Pancreas (tissue), 10 donors: Measurements from ENCODE around the gene CCDC159. TPM values are rescaled to one million over a fixed set of nuclear protein-coding genes. Genes with fewer than 3 reads are reported as not detected.
A peak's percentile ranks its signal among the peaks of the same experiment; 100 is the strongest.

Source experiments
- ATAC-seq, 4 donors: fragments of 200-7000 bp; cut with Tn5 transposase; one replicate each; pipeline versions ENCODE4 v1.8.0 to v1.9.1; 2020; ENCODE audit warnings: mild to moderate bottlenecking in 4 of 4, moderate library complexity in 4 of 4
- DNase-seq, 6 donors: peaks; one replicate each; pipeline ENCODE4 v3.0.0-alpha.2; 2020
- FAIRE-seq: peaks from 2 replicates; lab custom pipeline; 2012; peaks lifted over from hg19 to GRCh38; lab: Jason Lieb, UNC
- H3K27ac ChIP-seq, 4 donors: fragments of 200-600 bp; sonication (generic); 1 replicate in 3 of 4; 2 replicates in 1 of 4; pipeline versions ENCODE4 v1.5.0 to v1.8.0; 2020
- H3K27me3 ChIP-seq, 4 donors: fragments of 200-600 bp; one replicate each; pipeline ENCODE4 v1.8.0; 2021
- H3K36me3 ChIP-seq, 3 donors: fragments of 200-600 bp; sonication (generic) in 1 of 3; one replicate each; pipeline versions ENCODE4 v1.5.0 to v1.8.0; 2020 to 2021
- H3K4me1 ChIP-seq, 3 donors: fragments of 200-600 bp; one replicate each; pipeline ENCODE4 v1.8.0; 2021
- H3K4me3 ChIP-seq, 4 donors: fragments of 200-600 bp; sonication (generic) in 2 of 4; one replicate each; pipeline versions ENCODE4 v1.5.0 to v1.8.0; 2020 to 2021
- H3K9me3 ChIP-seq, 4 donors: fragments of 200-600 bp; one replicate each; pipeline ENCODE4 v1.8.0; 2021
- WGBS, 2 donors: extraction: QIAGEN DNeasy Blood & Tissue Kit; methylation state at CpG; one replicate each; pipeline ENCODE4 v1.1.7; 2013; 5-methylcytosine and 5-hydroxymethylcytosine counted together
- intact Hi-C, 3 donors: fragments of 100-400 bp; cut with DNase I; formaldehyde crosslinking; loops; one replicate each; pipeline versions ENCODE4 v1.11.1 to v1.14.2; 2022
- polyA plus RNA-seq, 2 donors: library from polyadenylated mRNA; stranded (reverse); fragments of 200-250 nt; gene quantifications; one replicate each; pipeline ENCODE4 v1.2.3, GENCODE V29; 2013
- total RNA-seq, 6 donors: library from RNA; stranded (reverse); fragmentation: NEBNext Ultra II Directional in 4 of 6; extraction: Animal tissue kit (Norgen Biotek cat#: 25700) in 4 of 6; gene quantifications; one replicate each; pipeline versions ENCODE4 v1.2.1 to v1.2.4, GENCODE V29; 2021 to 2023
- TF ChIP-seq, protein P1 (sequence below), 4 donors: fragments of 200-600 bp; sonication (generic) in 3 of 4; IDR thresholded peaks; one replicate each; pipeline versions ENCODE4 v1.5.0 to v1.8.0; 2021; ENCODE audit warnings: antibody characterized with exemption in 4 of 4
- donor health status: healthy with polysubstance abuse.
- donor health status: DM: no; HTN: no; CAD: no; lungs with moderate emphysema.
- donor health status: DM: no; HTN: no; CAD: no.
- donor health status: control.
- donor health status: control.
- donor health status: Bipolar disorder and iron deficiency.
- donor health status: DM: yes; HTN: yes; CAD: no.
- donor health status: DM: no; HTN: no; CAD: no.
- donor health status: DM: no; HTN: no; CAD: no.
- donor health status: DM: yes; HTN: yes; CAD: no.

Gene CCDC159
- 10 to 100 TPM; 11.6 to 21.1 (median 14.1) TPM for total RNA-seq
- polyA plus RNA-seq: 100 to 1,000 TPM in 1 of 2 donors, 10 to 100 TPM in 1; 86.6 to 106 TPM

DNA sequence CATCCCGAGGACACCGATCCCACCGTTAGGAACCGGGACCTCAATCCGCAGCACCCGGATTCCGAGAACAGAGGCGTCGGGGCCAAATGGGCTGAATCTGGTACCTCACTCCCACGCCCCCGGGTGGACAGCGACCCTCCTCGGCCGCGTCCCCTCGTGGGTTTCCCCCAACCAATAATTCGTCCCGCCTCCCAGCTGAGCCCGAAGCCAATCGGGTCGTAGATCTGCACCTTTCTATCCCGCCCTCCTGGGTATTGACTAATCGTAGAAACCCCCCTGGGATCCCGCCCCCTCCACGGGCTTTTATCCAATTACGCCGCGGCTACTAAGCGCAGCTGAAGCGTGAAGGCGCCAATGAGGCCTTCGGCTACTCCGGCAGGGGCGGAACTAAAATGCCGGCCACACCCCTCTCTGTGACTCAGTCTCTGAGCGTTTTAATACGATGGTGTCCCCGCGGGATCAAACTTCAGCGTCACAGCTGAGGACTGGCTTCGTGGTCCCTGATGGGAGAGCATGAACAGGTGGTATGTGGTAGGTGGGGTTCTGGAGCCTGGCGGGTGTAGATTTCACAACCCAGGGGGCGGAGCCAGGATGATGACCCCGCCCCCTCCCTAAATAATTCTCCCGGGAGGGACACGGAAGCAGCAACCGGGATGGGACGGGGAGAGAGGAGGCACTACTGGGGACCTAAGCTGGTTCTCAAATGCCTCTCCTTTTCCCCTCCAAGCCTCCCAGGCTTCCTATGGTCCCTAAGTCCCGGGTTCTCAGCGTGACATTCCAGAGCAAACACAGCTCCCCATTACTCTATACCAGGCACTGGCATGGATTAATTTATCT is at the start of gene CCDC159, which contains the start of gene TMEM205:
Gene CCDC159, plus strand, starts transcription at position 416 of the 837 bp plus-strand sequence. Its CDS starts 88 bp downstream, at position 504.
Gene TMEM205, minus strand, starts transcription at position 165 of the 837 bp plus-strand sequence. CDS start 649 bp downstream, outside the sequence.
- Histone ChIP-seq H3K27ac (peak within 1 kb of the TSS; percentile 63 to 87 (median 74)), H3K4me3 (peak within 1 kb of the TSS; percentile 51 to 71 (median 66)), H3K9me3 (no peaks in the 10 kb centered on the region), H3K36me3 (no peaks in the 10 kb centered on the region), H3K4me1 (peaks cover 0 to 20% (median 9%) of the 10 kb centered on the region in 3 donors), H3K27me3 (no peaks in the 10 kb centered on the region)
- TF ChIP-seq, protein P1, sequence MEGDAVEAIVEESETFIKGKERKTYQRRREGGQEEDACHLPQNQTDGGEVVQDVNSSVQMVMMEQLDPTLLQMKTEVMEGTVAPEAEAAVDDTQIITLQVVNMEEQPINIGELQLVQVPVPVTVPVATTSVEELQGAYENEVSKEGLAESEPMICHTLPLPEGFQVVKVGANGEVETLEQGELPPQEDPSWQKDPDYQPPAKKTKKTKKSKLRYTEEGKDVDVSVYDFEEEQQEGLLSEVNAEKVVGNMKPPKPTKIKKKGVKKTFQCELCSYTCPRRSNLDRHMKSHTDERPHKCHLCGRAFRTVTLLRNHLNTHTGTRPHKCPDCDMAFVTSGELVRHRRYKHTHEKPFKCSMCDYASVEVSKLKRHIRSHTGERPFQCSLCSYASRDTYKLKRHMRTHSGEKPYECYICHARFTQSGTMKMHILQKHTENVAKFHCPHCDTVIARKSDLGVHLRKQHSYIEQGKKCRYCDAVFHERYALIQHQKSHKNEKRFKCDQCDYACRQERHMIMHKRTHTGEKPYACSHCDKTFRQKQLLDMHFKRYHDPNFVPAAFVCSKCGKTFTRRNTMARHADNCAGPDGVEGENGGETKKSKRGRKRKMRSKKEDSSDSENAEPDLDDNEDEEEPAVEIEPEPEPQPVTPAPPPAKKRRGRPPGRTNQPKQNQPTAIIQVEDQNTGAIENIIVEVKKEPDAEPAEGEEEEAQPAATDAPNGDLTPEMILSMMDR (IDR thresholded peaks at IDR 0.05): no peak
- intact Hi-C loops: no loop called here
- FAIRE-seq: peak; percentile 98
- 0 to 1% methylated on average over 50 of the region's 50 CpGs for WGBS, 2 donors
- peak; percentile 86 to 92 (median 90) for ATAC-seq
- peak; percentile 94 to 100 (median 99) for DNase-seq

- intact Hi-C loops: loop anchor here (10.0 kb wide), 2 partner anchors 145 to 185 kb away; partner anchors contain the start of gene ELAVL3 (in 1 of the 3)
- Histone ChIP-seq H3K27me3 (no peaks in the 10 kb centered on the region), H3K4me3 (no peak overlapping the region), H3K27ac (no peak overlapping the region), H3K36me3 (no peaks in the 10 kb centered on the region), H3K4me1 (no peaks in the 10 kb centered on the region), H3K9me3 (no peaks in the 10 kb centered on the region)
- FAIRE-seq (no peak), DNase-seq (no peak), ATAC-seq (no peak)
- whole genome bisulfite sequencing, 2 donors: 73 to 76% methylated on average over 8 of the region's 8 CpGs
- TF ChIP-seq, protein P1 (IDR thresholded peaks at IDR 0.05): no peak
These were observed 46.1 kb upstream of the CCDC159 start for GRCh38 chr19:11299946-11300810.

DNA sequence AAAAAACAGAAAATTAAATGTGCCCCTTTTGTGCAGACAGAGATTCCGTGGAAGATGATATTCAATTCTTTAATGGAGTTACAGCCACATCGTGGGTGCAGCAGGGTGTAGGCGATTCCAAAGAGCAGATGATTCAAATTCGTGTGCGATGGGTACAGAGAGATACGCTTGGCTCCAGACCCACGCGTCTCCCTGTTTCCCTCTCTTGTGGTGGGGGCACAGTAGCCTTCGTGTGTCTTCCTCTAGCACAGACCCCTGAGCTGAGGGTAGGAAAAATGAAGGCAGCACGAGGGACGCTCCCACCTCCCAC is 45.6 kb upstream of the CCDC159 start:
- intact Hi-C loops: no loop called here
- Histone ChIP-seq H3K4me1 (no peaks in the 10 kb centered on the region), H3K9me3 (no peaks in the 10 kb centered on the region), H3K4me3 (no peak overlapping the region), H3K27ac (no peak overlapping the region), H3K27me3 (no peaks in the 10 kb centered on the region), H3K36me3 (no peaks in the 10 kb centered on the region)
- ATAC-seq (no peak), DNase-seq (no peak), FAIRE-seq (no peak)
- TF ChIP-seq, protein P1 (IDR thresholded peaks at IDR 0.05): no peak
- WGBS, 2 donors: 77 to 87% methylated on average over 11 of the region's 11 CpGs

GRCh38 chr19:11304936-11305335 is 41.4 kb upstream of the CCDC159 start:
- H3K27me3 ChIP-seq: no peaks in the 10 kb centered on the region
- no peaks in the 10 kb centered on the region for H3K4me1 ChIP-seq
- TF ChIP-seq, protein P1 (IDR thresholded peaks at IDR 0.05): no peak
- intact Hi-C loops: no loop called here
- DNase-seq (no peak), FAIRE-seq (no peak), ATAC-seq (no peak)
- no peak overlapping the region for H3K4me3 ChIP-seq
- no peak overlapping the region for H3K27ac ChIP-seq
- 89 to 91% methylated on average over 5 of the region's 5 CpGs for WGBS, 2 donors
- no peaks in the 10 kb centered on the region for H3K9me3 ChIP-seq
- H3K36me3 ChIP-seq: no peaks in the 10 kb centered on the region
